PC-3 (cell line): ENCODE data around the gene CAMK1D. TPM values are rescaled to one million over a fixed set of nuclear protein-coding genes. Genes with fewer than 3 reads are reported as not detected.
"Not testable (repeated sequence)": the region's sequence is repeated elsewhere in the genome, so short reads cannot be mapped to it uniquely, and the experiment has no call there.

Experiments
- ATAC-seq: fragments of 200-7000 bp; cut with Tn5 transposase; 2 replicates; pipeline ENCODE4 v1.9.1; 2020; ENCODE audit warnings: mild to moderate bottlenecking, moderate library complexity
- BruUV-seq: library from RNA; stranded (reverse); fragments of 400-500 nt; replicated peaks from 2 replicates; lab custom pipeline; 2021; lab: Mats Ljungman, UMichigan
- CTCF ChIA-PET: fragments of 300-600 bp; sonication (Branson Sonifier 250); formaldehyde crosslinking; loops from one replicate; lab custom pipeline; 2022; ENCODE audit warnings: antibody characterized with exemption; lab: Charles Lee
- POLR2A ChIA-PET: fragments of 300-600 bp; sonication (Branson Sonifier 250); formaldehyde crosslinking; loops from one replicate; lab custom pipeline; 2022; ENCODE audit warnings: antibody characterized with exemption; ENCODE audit not compliant: unreplicated experiment; lab: Charles Lee
- DNase-seq: peaks from one replicate; pipeline ENCODE4 v3.0.0-alpha.2; 2015
- H2AFZ ChIP-seq: fragments of 300-600 bp; sonication (generic); 2 replicates; pipeline ENCODE4 v1.6.0; 2016; ENCODE audit warnings: antibody characterized with exemption, low read length
- H3F3A ChIP-seq: fragments of 300-600 bp; sonication (generic); one replicate; pipeline ENCODE4 v1.6.0; 2017; ENCODE audit warnings: antibody characterized with exemption, low read length, control low read depth, mild to moderate bottlenecking; ENCODE audit not compliant: unreplicated experiment
- H3K27ac ChIP-seq: fragments of 300-600 bp; sonication (generic); 2 replicates; pipeline ENCODE4 v1.5.1; 2016; ENCODE audit warnings: mild to moderate bottlenecking, low read length
- H3K27me3 ChIP-seq: fragments of 300-600 bp; sonication (generic); 2 replicates; pipeline ENCODE4 v1.6.1; 2016; ENCODE audit warnings: low read length, mixed read lengths
- H3K36me3 ChIP-seq: fragments of 300-600 bp; sonication (generic); 2 replicates; pipeline ENCODE4 v1.6.1; 2016; ENCODE audit warnings: low read depth, mixed run types, low read length, mixed read lengths
- H3K4me1 ChIP-seq: fragments of 300-600 bp; sonication (generic); 2 replicates; pipeline ENCODE4 v1.5.1; 2016; ENCODE audit warnings: low read length; ENCODE audit not compliant: insufficient read depth
- H3K4me2 ChIP-seq: fragments of 300-600 bp; sonication (generic); 2 replicates; pipeline ENCODE4 v1.6.0; 2016; ENCODE audit warnings: low read length
- H3K4me3 ChIP-seq: fragments of 300-600 bp; sonication (generic); 2 replicates; pipeline ENCODE4 v1.5.1; 2016; ENCODE audit warnings: mild to moderate bottlenecking, low read length, mixed read lengths
- H3K79me2 ChIP-seq: fragments of 300-600 bp; sonication (generic); 2 replicates; pipeline ENCODE4 v1.6.1; 2017; ENCODE audit warnings: low read length, mixed read lengths
- H3K9ac ChIP-seq: fragments of 300-600 bp; sonication (generic); 2 replicates; pipeline ENCODE4 v1.6.0; 2016; ENCODE audit warnings: mild to moderate bottlenecking, low read length
- H3K9me2 ChIP-seq: fragments of 300-600 bp; sonication (generic); replicated peaks from 2 replicates; pipeline ENCODE4 v1.6.1; 2016; ENCODE audit warnings: mixed run types, low read length, mixed read lengths
- H3K9me3 ChIP-seq: fragments of 300-600 bp; sonication (generic); 2 replicates; pipeline ENCODE4 v1.6.1; 2016; ENCODE audit warnings: low read length, mixed read lengths
- H4K20me1 ChIP-seq: fragments of 300-600 bp; sonication (generic); 2 replicates; pipeline ENCODE4 v1.6.1; 2016; ENCODE audit warnings: low read length, mixed read lengths
- CTCF ChIP-seq: fragments of 300-600 bp; sonication (generic); conservative IDR thresholded peaks from 2 replicates; pipeline ENCODE4 v1.5.1; 2017; ENCODE audit warnings: antibody characterized with exemption, low read depth, mild to moderate bottlenecking, low read length
- EZH2 ChIP-seq: fragments of 300-600 bp; sonication (generic); IDR thresholded peaks from one replicate; pipeline ENCODE4 v1.6.1; 2017; ENCODE audit warnings: antibody characterized with exemption, mild to moderate bottlenecking, low read length; ENCODE audit not compliant: unreplicated experiment
- EZH2phosphoT487 ChIP-seq: fragments of 300-600 bp; sonication (generic); IDR thresholded peaks from 2 replicates; pipeline ENCODE4 v1.6.1; 2018; ENCODE audit warnings: mild to moderate bottlenecking, antibody characterized with exemption, low read length, borderline replicate concordance
- intact Hi-C: fragments of 100-400 bp; cut with micrococcal nuclease; formaldehyde crosslinking; loops from 2 replicates; pipeline ENCODE4 v1.9.0; 2023
- total RNA-seq: library from RNA; depleted of rRNA; stranded (reverse); fragments of >200 nt; gene quantifications from 2 replicates; pipeline ENCODE4 v1.2.3, GENCODE V29; 2014

The CAMK1D gene
- total RNA-seq, 1 experiment from 2014 or later: 1.3 TPM

GRCh38 chr10:12740813-12741212 lies 391.5 kb downstream of the CAMK1D start:
- Histone ChIP-seq H3K27ac (no peak overlapping the region), H3K4me3 (no peak overlapping the region), H3K27me3 (no peaks in the 10 kb centered on the region), H3K79me2 (no peaks in the 10 kb centered on the region), H3K9me3 (no peaks in the 10 kb centered on the region), H3K9ac (no peak overlapping the region), H3K36me3 (no peaks in the 10 kb centered on the region), H3K4me1 (no peaks in the 10 kb centered on the region), H2AFZ (no peak overlapping the region), H4K20me1 (no peaks in the 10 kb centered on the region), H3K4me2 (no peak overlapping the region), H3K9me2 (no peaks in the 10 kb centered on the region), H3F3A (no peaks in the 10 kb centered on the region)
- intact Hi-C loops: no loop called here
- POLR2A ChIA-PET: no interaction called here
- TF ChIP-seq EZH2phosphoT487 (no peak), EZH2 (no peak), CTCF (no peak)
- BruUV-seq: no TSS peak
- CTCF ChIA-PET: no interaction called here
- no peak for DNase-seq
- no peak for ATAC-seq

- Histone ChIP-seq H3K4me1 (no peaks in the 10 kb centered on the region), H3K79me2 (no peaks in the 10 kb centered on the region), H3K9me2 (no peaks in the 10 kb centered on the region), H3K4me3 (no peak overlapping the region), H3K36me3 (no peaks in the 10 kb centered on the region), H4K20me1 (no peaks in the 10 kb centered on the region), H3K27ac (no peak overlapping the region), H3F3A (no peaks in the 10 kb centered on the region), H2AFZ (no peak overlapping the region), H3K27me3 (no peaks in the 10 kb centered on the region), H3K9me3 (no peaks in the 10 kb centered on the region), H3K4me2 (no peak overlapping the region), H3K9ac (no peak overlapping the region)
- DNase-seq (no peak), ATAC-seq (no peak)
- BruUV-seq: no TSS peak
- intact Hi-C loops: no loop called here
- ChIA-PET POLR2A (no interaction called here), CTCF (no interaction called here)
- no peak for TF ChIP-seq CTCF
- no peak for TF ChIP-seq EZH2phosphoT487
- no peak for TF ChIP-seq EZH2
Measured at GRCh38 chr10:12741360-12741804, 392.0 kb downstream of the CAMK1D start.

- Histone ChIP-seq H3K9me2 (no peaks in the 10 kb centered on the region), H3K27me3 (no peaks in the 10 kb centered on the region), H3K9me3 (no peaks in the 10 kb centered on the region), H3K4me1 (no peaks in the 10 kb centered on the region), H3K4me3 (no peak overlapping the region), H2AFZ (no peak overlapping the region), H3K4me2 (no peak overlapping the region), H3K27ac (no peak overlapping the region), H3K36me3 (no peaks in the 10 kb centered on the region), H3F3A (no peaks in the 10 kb centered on the region), H3K9ac (no peak overlapping the region), H4K20me1 (no peaks in the 10 kb centered on the region), H3K79me2 (no peaks in the 10 kb centered on the region)
- ChIA-PET CTCF (no interaction called here), POLR2A (no interaction called here)
- intact Hi-C loops: no loop called here
- no peak for DNase-seq
- BruUV-seq: no TSS peak
- no peak for TF ChIP-seq EZH2phosphoT487
- no peak for TF ChIP-seq EZH2
- no peak for TF ChIP-seq CTCF
- ATAC-seq: no peak
Measured at GRCh38 chr10:12742771-12743170, 393.4 kb downstream of the CAMK1D start.

DNA sequence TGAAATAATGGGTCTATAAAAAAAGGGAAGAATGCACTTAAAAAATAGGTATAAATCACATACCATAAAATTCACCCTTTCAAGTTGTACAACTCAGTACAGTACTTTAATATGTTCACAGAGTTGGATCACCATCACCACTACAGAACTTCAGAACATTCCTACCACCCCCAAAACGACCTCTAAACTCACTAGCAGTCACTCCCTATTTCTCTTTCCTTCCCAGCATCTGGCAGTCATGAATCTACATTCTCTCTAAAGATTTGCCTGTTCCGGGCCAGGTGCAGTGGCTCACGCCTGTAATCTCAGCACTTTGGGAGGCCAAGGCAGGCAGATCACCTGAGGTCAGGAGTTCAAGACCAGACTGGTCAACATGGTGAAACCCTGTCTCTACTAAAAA lies 394.1 kb downstream of the CAMK1D start:
- H3K9me3 ChIP-seq, H3K9ac ChIP-seq, H3K36me3 ChIP-seq, DNase-seq, H3K4me2 ChIP-seq, H3K4me3 ChIP-seq, ATAC-seq, H2AFZ ChIP-seq, H3K9me2 ChIP-seq, POLR2A ChIA-PET, H3K79me2 ChIP-seq, CTCF ChIA-PET, H3K27me3 ChIP-seq, BruUV-seq, H3K27ac ChIP-seq, H3K4me1 ChIP-seq, intact Hi-C loops, H4K20me1 ChIP-seq, H3F3A ChIP-seq: not testable (repeated sequence)
